Neutrophil (primary cell): ENCODE measurements around the gene GCA.

Experiments
- H3K27ac ChIP-seq: fragments of 200-600 bp; sonication (generic); 2 replicates; pipeline ENCODE4 v1.5.1; 2016; ENCODE audit warnings: mild to moderate bottlenecking, moderate library complexity
- H3K27me3 ChIP-seq: fragments of 200-600 bp; sonication (generic); 2 replicates; pipeline ENCODE4 v1.6.0; 2016; ENCODE audit warnings: mild to moderate bottlenecking
- H3K36me3 ChIP-seq: fragments of 200-600 bp; sonication (generic); 2 replicates; pipeline ENCODE4 v1.5.1; 2017
- H3K4me1 ChIP-seq, 2 experiments: fragments of 200-600 bp in 1 of 2; sonication (generic) in 1 of 2; 1 replicate in 1 of 2; 2 replicates in 1 of 2; pipeline versions ENCODE4 v1.5.1 to v1.6.1; 2013 to 2016; ENCODE audit warnings: low read depth in 1 of 2, low read length in 1 of 2, mild to moderate bottlenecking in 1 of 2, moderate library complexity in 1 of 2; ENCODE audit not compliant: control insufficient read depth in 1 of 2, insufficient read depth in 1 of 2
- H3K4me3 ChIP-seq, 2 experiments: fragments of 200-600 bp in 1 of 2; sonication (generic) in 1 of 2; 1 replicate in 1 of 2; 2 replicates in 1 of 2; pipeline ENCODE4 v1.5.1; 2013 to 2016; ENCODE audit warnings: low read depth in 1 of 2, low read length in 1 of 2, mild to moderate bottlenecking in 1 of 2, moderate library complexity in 1 of 2
- H3K9me3 ChIP-seq: fragments of 200-600 bp; sonication (generic); 2 replicates; pipeline ENCODE4 v1.5.1; 2016
- CTCF ChIP-seq: fragments of 200-600 bp; sonication (generic); IDR thresholded peaks from 2 replicates; pipeline ENCODE4 v1.5.1; 2016; ENCODE audit warnings: antibody characterized with exemption

The GCA gene

GRCh38 chr2:162315938-162316337 is 28.0 kb upstream of the GCA start:
- peaks cover 28 to 33% of the 10 kb centered on the region in 2 experiments for H3K4me1 ChIP-seq
- TF ChIP-seq CTCF = no peak
- no peaks in the 10 kb centered on the region for H3K9me3 ChIP-seq
- no peak overlapping the region for H3K27ac ChIP-seq
- H3K4me3 ChIP-seq = no peak overlapping the region
- H3K27me3 ChIP-seq = no peaks in the 10 kb centered on the region
- H3K36me3 ChIP-seq = no peaks in the 10 kb centered on the region

GRCh38 chr2:162316590-162316989 is 27.3 kb upstream of the GCA start:
- Histone ChIP-seq H3K4me3 (peak overlapping the region in 1 of 2 experiments; percentile 92), H3K4me1 (peaks cover 28 to 33% of the 10 kb centered on the region in 2 experiments), H3K27ac (no peak overlapping the region), H3K36me3 (no peaks in the 10 kb centered on the region), H3K27me3 (no peaks in the 10 kb centered on the region), H3K9me3 (no peaks in the 10 kb centered on the region)
- no peak for TF ChIP-seq CTCF

GRCh38 chr2:162317058-162317742 is 26.7 kb upstream of the GCA start:
- H3K4me1 ChIP-seq = peaks cover 28 to 33% of the 10 kb centered on the region in 2 experiments
- peak overlapping the region; percentile 68 to 92 for H3K4me3 ChIP-seq

GRCh38 chr2:162317861-162318327 is 26.0 kb upstream of the GCA start:
- TF ChIP-seq CTCF = no peak
- H3K4me1 ChIP-seq = peaks cover 28 to 33% of the 10 kb centered on the region in 2 experiments
- no peaks in the 10 kb centered on the region for H3K36me3 ChIP-seq
- H3K4me3 ChIP-seq = peak overlapping the region; percentile 68 to 92
- H3K27ac ChIP-seq = peak overlapping the region; percentile 99
- no peaks in the 10 kb centered on the region for H3K27me3 ChIP-seq
- no peaks in the 10 kb centered on the region for H3K9me3 ChIP-seq

More at GRCh38 chr2:162317058-162317742, 26.7 kb upstream of the GCA start:
- no peaks in the 10 kb centered on the region for H3K36me3 ChIP-seq
- no peaks in the 10 kb centered on the region for H3K9me3 ChIP-seq
- H3K27ac ChIP-seq = peak overlapping the region; percentile 99
- H3K27me3 ChIP-seq = no peaks in the 10 kb centered on the region
- TF ChIP-seq CTCF = no peak

- no peak for TF ChIP-seq CTCF
- peak within 1 kb of the TSS; percentile 99 for H3K27ac ChIP-seq
These were observed 25.4 kb upstream of the GCA start, which contains the start of gene IFIH1 for GRCh38 chr2:162318328-162319180. IFIH1 (minus strand) TSS chr2:162318684; CDS start chr2:162318307, 377 bp downstream.

More at GRCh38 chr2:162318328-162319180, 25.4 kb upstream of the GCA start, which contains the start of gene IFIH1:
- Histone ChIP-seq H3K27me3 (no peaks in the 10 kb centered on the region), H3K9me3 (no peaks in the 10 kb centered on the region), H3K36me3 (no peaks in the 10 kb centered on the region), H3K4me1 (peaks cover 28 to 33% of the 10 kb centered on the region in 2 experiments), H3K4me3 (peak within 1 kb of the TSS; percentile 68 to 92)
